Epidermal melanocyte (primary cell): ENCODE measurements around the gene ODAD2.
"Not testable (repeated sequence)": the region's sequence is repeated elsewhere in the genome, so short reads cannot be mapped to it uniquely, and the experiment has no call there.

Experiments
- DNase-seq: peaks from one replicate; pipeline ENCODE4 v3.0.0; 2011; ENCODE audit warnings: low spot score; ENCODE audit not compliant: insufficient read length

Gene ODAD2, protein sequence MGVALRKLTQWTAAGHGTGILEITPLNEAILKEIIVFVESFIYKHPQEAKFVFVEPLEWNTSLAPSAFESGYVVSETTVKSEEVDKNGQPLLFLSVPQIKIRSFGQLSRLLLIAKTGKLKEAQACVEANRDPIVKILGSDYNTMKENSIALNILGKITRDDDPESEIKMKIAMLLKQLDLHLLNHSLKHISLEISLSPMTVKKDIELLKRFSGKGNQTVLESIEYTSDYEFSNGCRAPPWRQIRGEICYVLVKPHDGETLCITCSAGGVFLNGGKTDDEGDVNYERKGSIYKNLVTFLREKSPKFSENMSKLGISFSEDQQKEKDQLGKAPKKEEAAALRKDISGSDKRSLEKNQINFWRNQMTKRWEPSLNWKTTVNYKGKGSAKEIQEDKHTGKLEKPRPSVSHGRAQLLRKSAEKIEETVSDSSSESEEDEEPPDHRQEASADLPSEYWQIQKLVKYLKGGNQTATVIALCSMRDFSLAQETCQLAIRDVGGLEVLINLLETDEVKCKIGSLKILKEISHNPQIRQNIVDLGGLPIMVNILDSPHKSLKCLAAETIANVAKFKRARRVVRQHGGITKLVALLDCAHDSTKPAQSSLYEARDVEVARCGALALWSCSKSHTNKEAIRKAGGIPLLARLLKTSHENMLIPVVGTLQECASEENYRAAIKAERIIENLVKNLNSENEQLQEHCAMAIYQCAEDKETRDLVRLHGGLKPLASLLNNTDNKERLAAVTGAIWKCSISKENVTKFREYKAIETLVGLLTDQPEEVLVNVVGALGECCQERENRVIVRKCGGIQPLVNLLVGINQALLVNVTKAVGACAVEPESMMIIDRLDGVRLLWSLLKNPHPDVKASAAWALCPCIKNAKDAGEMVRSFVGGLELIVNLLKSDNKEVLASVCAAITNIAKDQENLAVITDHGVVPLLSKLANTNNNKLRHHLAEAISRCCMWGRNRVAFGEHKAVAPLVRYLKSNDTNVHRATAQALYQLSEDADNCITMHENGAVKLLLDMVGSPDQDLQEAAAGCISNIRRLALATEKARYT

DNA sequence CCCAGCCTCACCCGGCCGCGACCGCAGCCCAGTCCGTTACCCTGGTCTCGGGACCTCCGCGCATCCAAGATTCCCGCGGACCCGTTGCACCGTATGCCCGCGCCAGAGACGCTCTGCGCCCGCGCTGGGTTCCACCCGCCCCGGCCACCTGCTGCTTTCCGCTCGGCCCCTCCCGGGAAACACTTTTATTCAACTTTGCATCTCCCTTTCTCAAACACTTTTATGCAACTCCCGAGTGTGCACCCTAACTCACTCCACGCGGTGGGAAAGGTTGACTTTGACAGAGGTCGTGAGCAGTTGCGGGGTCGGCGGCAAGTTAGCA is at the start of gene ODAD2:
TSS of gene ODAD2 (minus strand) at position 126 of the 322 bp plus-strand sequence. CDS start 3,937 bp downstream, outside the sequence.
- DNase-seq: no peak

DNA sequence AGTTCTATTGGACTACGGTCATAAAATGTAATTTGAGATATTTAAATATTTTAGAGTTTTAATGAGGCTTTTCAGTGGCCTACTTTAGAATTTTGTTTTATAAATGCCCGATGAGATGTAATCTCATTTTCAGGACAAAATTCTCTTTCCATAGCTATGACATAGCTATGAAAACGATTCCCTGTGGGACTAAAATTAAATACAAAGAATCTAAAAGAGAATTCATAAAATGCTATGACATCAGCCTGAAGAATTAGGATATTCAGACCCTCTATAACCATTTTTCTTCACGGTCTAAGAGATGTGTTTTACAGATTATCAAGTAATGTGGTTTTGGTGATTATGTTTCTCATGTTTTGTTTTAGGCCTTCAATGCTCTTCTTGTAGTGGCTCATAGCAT is 48.2 kb upstream of the ODAD2 start:
- no peak for DNase-seq

DNA sequence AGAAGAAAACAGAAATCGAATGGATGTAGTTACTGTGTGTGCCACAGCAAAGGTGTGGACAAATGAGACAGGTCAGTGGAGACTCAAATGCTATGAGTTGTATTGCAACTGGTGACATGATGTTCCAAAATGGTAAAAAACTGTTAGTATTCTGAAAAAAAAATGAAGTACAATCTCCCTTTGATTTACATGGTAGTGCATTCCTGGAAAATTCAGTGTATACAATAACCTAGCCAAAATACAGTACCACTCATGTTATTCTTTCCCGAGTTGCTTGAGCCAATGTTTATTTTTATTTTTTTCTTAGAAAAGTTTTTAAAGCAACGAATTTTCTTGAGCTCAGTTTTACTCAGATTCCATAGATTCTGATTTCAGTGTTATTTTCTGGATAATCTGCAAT is 47.7 kb upstream of the ODAD2 start:
- no peak for DNase-seq

DNA sequence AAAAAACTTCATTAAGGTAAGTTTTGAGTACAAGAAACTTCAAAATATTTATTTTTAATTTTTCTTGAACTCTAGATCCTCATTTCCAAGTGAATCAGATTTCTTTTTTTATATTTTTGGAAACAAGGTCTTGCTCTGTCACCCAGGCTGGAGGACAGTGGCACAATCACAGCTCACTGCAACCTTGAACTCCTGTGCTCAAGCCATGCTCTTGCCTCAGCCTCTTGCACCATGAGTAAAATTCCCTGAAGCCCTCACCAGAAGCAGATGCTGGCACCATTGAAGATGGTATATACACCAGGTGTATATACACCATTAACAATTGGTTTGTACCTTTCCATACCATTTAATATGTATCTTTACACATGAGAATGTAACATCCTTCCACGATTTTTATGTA is 45.1 kb upstream of the ODAD2 start:
- no peak for DNase-seq

DNA sequence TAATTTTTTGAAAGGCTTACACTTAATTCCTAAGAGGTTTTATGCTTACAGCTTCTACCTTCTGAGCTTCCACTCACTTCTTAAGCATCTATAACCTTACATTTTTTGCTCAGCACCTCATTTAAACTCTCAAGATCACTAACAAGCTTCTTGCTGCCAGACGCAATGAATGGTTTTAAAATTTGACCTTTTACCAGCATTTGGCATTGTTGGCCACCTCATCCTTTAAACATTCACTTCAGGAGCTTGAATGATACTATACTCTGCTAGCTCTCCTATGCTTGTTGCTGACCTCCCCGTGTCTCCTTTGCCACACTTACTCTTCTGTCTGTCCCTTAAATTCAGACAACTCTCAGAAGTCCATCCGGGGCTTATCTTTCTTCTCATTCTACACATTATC is 37.7 kb upstream of the ODAD2 start:
- no peak for DNase-seq

DNA sequence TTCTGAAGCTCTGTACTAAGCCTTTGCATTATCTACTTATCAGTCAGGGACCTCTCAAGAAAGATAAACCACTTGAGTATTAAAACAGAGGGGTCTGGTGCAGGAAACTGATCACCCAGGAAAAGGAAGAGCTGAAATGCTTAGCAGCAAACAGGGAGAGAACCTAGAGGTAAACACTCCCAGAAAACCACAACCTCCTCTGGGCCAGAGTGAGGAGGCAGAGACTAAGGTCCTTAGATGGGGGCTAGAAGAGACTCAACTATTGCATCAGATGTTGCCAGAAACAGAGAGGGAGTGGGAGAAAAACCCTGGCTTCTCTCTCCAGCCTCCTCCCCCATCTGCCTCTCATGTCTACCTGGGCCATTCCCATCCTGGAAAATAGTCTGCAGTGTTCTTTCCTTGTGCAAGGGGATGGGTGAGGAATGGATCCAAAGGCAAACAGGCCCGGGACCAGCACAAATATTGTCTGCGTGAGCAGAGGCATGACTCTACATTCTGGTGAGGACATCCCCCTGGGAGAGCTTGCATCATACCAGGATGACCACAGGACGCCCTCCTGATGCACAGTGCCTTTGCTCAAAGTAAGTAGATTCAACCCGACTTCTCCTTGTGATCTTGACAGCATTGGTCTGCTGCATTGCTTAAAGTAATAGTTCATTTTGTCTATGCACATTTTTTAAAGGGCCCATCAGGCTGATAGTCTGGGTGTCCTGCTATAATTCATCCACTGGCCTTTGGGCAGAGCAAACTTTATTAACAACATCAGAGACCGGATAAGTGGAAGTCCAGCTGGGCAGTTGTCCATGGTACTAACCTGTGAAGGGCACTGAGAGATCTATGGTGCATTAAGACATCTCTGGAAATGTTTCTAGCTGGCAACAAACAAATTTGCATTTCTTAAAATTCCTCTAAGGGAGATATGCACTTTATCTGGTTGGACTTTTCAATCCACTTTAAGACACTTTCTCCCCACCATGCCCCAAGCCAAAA is 22.4 kb upstream of the ODAD2 start:
- no peak for DNase-seq

DNA sequence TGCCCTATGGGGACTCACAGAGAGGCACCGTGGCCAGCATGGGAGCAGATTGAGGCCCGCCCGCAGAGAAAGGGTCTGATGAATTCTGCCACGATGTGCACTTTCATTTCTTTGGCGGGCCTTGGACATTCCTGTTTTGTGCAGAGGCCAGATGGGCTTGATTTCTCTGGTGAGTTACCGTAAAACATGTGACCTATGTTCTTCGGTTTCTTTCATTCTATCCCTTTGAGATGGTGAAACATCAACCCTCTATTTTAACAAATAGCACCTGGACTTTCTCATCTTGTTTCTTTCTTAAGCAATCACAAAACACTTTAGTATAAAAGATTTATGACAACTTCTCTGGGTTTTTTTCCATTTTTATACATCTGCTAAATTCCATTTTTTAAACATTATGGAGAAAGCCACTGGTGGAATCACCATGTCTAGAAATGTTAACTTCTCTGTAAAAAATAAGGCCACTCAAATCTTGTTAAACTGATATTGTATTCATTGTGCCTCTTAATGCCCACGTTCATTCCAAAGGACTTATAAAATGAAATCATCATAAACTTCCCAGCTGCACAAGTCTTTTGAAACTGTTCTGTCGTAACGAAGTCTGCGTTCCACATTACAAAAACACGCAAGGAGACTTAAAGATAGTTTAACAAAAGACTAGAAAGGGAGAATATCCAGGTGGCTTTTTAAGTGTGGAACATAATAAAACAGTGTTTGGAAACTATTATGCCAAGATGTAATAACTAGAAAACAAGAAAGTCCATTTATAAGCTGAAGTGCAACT is 21.4 kb upstream of the ODAD2 start:
- no peak for DNase-seq

DNA sequence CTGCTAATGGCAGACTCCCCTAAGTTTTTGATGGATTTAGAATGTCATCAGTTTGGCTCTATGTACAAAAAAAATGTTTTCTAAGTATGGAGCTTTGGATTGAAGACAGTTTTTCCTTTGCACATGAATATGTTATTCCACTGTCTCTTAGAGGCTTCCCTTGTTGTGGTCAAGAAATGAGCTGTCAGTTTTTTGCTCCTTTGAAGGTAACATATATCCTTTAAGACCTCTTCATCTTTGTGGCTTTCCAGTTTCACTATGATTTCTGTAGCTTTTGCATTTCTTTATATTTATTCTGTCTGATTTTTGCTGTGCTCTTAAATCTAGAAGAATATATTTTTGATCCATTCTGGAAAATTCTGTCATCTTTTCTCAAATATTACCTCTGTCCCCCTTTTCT is 15.8 kb upstream of the ODAD2 start:
- DNase-seq: no peak

DNA sequence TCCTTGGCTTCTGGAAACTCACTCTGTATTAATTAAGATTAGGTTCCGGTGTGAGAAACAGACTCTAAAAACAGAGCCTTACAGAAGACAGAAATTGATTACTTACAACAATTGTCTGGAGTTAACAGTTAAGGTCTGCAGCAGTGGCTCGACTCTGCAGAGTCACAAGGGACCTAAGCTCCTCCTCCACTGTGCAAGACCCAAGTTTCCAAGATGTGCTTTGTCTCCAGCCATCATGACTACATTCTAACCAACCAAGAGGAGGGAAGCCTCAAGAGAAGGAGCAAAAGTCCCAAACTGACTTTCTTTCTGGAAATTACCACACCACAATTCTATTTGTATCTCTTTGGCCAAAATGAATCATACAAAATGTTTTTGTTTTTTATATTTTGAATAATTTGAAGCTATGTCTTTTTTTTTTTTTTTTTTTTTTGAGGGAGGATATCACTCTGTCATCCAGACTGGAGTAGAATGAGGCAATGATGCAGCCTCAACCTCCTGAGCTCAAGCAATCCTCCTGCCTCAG is 14.2 kb upstream of the ODAD2 start:
- no peak for DNase-seq

DNA sequence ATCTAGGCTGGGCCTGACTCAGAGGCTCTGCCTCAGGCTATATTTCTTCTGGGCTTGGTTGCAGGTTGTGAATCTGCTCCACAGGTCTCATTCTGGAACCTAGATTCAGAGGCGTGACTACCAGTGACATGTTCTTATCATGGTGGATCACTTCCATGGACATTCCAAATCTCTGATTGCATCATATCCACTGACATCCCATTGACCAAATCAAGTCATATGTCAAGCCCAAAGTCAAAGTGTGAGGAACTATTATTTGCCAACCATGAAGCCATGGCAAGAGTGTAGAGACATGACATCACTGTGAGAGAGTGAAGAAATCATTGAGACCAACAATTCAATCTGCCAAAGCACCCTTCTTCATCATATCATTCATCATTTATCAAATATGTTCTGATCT is 11.9 kb upstream of the ODAD2 start:
- no peak for DNase-seq

DNA sequence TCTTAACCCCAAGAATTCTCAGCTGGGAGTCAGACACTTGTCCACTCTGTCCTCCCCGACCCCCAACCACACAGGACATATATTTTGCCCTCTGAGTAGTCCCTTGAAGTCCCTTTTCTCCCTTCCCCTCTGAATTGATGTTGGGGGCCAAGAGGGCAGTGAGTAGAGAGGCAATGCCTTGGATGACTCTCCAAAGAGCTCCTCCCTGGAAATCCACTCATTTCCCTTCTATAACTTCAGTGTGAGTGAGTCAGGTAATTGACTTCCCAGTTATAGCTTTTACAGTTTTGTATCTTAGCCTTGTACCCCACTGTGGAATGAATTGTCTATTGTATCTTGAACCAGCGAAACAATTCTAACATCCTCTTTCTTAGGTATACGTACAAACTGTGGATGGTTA is 9.2 kb upstream of the ODAD2 start:
- DNase-seq: no peak

DNA sequence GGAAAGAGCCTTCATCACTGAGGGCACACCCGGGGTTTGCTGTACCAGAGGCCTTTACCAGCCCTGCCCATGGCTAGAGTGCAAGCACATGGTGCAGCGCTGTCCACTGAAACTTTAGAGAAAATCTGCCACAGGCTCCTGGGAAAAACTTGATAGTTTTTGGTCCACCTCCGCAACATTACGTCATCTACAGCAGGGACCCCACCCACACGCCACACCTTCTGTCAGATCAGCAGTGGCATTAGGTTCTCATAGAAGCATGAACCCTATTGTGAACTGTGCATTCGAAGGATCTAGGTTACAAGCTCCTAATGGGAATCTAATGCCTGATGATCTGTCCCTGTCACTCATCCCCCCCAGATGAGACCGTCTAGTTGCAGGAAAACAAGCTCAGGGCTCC is 2.5 kb upstream of the ODAD2 start:
- no peak for DNase-seq

DNA sequence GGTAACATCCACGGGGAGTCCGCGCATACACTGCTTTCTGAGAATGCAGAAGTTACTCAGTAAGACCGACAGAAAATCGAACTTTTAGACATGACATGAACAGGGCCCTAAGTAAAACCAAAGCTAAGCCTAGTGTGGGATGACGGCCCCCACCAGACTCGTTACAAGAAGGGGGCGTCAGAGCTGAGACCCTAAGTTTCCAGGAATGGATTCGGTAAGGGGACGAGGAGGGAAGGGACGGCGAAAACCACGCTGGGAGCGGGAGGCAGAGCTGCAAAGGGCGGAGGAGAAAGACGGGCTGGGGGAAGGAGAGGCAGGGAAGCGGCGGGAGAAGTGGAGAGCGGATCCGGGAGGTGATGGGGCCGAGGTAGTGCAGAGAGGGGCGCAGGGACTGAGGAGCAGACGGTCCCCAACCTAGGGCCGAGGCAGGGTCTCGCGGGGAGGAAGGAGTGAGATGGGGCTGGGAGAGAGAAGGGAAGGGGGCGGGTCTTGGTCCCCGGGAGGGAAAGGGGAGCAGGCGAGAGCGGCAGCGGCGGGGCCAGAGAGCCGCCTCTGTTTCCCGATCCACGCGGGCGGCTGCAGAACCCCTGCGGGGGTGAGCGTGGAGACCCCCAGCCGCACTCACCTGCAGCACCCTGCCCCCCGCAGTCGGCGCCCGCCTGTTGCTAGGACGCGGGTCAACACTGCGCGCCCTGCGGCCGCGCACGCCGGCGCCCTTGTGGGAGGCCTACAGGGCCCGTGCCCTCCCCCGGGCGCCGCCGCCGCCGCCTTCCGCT is 513 bp downstream of the ODAD2 start:
- no peak for DNase-seq

DNA sequence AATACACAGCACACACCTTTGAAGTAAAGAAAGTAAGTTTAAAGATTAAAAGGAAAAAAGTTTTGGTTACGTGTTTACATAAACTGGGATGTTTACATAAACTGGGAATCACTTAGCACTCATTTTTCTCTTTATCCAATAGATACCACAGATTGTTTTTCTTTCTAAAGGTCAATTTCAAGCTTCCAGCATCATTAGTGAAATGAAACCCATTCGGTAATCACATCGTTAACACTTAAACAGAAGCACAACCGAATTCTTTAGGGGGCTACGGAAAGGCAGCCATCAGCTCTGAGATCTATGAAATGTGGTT is 1.1 kb downstream of the ODAD2 start:
- no peak for DNase-seq

DNA sequence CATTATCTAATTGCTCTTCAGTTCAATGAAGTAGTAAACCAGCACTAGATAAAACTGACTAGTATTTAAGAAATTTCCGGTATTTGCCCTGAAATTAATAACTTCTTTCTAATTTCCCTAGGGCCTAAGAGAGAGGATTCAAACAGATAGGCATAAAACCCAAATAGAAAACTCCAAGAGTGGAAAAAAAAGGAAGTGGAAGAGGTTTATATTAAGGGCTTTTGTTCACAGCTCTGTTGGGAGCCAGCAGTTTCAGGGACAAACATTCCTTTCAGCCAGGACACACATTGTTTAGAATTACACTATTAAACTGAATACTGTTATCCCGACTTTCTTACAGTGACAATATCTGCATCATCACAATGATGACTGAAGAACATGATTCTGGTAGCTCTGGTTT is 3.6 kb downstream of the ODAD2 start:
- DNase-seq: no peak

DNA sequence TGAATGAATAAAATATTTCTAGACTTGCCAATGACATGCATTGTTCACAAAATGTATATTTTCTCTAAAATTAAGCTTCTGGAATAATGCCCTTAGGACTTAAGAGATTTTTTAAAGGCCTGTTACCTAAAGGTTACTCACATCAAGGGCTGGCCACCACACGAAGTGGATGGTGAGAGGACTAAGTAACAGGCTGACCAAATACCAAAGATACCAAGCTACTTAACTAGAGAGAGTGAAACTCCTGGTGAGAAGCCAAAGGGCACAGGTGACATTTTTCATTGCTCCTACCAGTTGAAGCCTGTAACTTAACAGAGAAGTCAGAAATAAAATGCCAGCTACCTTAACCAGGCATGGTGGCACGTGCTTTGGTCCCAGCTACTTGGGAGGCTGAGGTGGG is 9.5 kb downstream of the ODAD2 start:
- DNase-seq: not testable (repeated sequence)

DNA sequence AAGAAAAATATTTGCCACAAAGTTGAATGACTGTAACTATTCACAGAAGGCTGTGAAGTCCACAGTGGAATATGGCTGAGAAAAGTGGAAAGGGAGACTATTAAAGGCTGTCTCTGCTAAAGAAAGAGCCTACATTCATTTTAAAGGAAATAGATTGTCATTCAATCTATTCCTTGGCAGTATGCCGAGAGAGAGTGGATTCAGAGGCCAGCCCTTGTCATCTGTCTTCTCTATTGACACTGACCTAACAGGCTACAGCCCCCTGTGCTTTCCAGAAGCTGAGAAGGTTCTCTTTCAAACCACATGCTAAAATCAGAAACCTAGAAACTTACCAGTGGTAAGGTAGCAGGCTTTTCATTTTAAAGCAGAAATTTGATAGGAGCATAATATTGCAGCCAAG is 12.1 kb downstream of the ODAD2 start:
- DNase-seq: no peak

DNA sequence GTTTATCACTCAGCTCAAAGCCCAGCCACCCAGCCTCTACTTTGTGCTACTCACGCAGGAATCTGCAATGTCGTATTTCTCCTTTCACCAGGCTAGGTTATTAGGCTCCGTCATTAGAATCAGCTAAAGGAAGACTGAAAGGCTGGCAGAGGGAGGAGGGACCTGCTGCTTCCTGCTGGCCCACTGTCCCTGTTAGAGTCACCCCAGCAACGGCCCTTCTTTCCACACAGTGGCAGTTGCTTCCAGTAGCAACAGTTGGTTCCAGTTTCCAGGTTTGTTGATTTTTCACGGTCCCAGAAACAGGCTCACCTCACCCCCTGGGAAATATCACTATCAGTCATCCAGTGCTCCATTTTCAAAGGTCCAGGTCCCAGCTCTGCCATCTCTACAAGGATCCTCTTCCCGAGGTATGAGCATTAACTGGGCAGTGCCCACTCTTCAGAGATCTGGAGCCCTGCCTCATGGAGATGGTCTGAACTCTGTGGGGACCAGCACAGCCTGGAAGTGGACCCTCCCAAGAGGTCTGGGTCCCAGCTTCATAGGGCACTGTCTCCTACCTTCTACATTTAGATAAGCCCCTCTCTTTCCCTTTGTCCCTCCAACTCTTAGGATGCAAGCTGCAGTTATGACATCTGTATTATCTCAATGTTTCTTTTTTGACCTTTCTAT is 15.9 kb downstream of the ODAD2 start:
- no peak for DNase-seq

DNA sequence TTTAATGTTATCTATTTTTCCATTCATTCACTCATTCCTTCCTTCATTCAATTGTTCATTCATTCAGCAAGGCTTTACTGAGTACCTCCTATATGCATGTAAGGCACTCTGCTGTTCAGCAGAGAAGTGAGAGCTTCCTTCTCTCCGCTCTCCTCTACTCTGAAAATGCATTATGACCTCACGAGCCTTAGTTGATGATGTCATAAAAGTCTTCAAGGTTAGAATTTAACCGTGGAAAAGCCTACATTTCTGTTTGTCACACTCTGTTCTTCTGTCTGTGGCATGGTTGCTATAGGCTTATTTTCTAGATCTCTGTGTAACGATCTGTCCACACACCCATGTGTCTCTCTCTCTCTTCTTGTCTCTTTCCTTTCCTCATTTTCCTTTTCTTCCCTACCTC is 17.1 kb downstream of the ODAD2 start:
- DNase-seq: no peak
